Epidermal melanocyte (primary cell): ENCODE data around the gene F11R.
"Not testable (repeated sequence)": the region's sequence is repeated elsewhere in the genome, so short reads cannot be mapped to it uniquely, and the experiment has no call there.

ENCODE experiments used
- DNase-seq: peaks from one replicate; pipeline ENCODE4 v3.0.0; 2011; ENCODE audit warnings: low spot score; ENCODE audit not compliant: insufficient read length

F11R gene

DNA sequence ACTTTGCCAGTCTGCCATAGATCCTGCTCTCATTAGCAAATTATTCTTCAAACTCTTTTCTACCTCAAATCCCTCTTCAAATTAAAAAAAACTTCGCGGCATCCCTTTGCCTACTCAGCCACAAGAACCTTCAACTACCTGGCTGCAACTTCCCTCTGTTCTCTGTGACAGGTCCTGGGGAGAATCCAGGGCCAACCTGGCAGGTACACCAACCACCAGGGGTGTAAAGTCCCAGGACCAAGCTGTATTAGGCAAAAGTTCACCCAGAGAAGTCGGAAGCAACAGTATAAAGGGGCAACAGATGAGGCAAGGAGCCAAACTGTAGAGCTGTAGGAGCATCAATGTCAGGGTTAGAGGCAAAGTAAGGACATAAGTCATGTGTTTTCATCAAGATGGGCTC lies 48.0 kb downstream of the F11R start:
- no peak for DNase-seq

DNA sequence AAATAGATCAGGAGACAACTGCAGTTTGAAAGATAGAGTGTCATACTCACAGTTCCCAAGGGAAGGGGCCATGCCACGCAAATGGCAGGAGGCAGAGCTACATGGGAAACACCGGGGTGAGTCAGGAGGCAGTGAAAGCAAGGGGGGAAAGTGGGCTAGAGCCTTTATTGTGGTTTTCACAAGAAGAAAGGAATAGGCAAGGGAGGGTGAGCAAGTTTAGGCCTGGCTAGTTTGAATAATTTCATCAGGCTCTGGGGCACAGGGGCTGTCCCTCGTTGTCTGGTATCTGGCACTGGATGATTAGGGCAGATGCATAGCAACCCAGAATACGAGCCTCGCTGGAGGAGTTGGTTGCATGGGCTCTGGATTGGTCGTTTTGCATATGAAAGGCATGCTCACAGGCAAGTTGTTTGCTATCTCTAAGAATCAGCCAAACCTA lies 49.3 kb downstream of the F11R start:
- DNase-seq, result no peak

- no peak for DNase-seq
These were observed 57.4 kb downstream of the F11R start for GRCh38 chr1:160963521-160963920.

- no peak for DNase-seq
These were observed 59.5 kb downstream of the F11R start for GRCh38 chr1:160961419-160961818.

DNA sequence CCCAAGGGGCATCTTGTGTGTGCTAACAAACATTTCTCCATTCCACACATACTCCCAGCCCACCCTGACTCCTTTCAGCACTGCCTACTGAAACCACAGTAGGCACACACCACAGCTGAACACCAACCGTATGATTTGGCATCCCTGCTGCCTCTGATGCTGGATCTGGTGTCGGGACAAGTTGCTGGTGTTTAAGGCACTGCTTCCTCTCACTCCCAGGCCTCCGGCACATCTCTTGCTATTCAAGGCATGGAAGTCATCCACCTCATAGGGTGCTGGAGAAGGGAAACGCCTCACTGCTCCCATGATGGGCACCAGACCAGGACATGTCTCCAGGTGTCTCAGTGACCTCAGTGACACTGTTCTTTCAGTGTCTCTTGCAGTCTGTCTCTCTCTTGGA lies 64.0 kb downstream of the F11R start:
- no peak for DNase-seq

DNA sequence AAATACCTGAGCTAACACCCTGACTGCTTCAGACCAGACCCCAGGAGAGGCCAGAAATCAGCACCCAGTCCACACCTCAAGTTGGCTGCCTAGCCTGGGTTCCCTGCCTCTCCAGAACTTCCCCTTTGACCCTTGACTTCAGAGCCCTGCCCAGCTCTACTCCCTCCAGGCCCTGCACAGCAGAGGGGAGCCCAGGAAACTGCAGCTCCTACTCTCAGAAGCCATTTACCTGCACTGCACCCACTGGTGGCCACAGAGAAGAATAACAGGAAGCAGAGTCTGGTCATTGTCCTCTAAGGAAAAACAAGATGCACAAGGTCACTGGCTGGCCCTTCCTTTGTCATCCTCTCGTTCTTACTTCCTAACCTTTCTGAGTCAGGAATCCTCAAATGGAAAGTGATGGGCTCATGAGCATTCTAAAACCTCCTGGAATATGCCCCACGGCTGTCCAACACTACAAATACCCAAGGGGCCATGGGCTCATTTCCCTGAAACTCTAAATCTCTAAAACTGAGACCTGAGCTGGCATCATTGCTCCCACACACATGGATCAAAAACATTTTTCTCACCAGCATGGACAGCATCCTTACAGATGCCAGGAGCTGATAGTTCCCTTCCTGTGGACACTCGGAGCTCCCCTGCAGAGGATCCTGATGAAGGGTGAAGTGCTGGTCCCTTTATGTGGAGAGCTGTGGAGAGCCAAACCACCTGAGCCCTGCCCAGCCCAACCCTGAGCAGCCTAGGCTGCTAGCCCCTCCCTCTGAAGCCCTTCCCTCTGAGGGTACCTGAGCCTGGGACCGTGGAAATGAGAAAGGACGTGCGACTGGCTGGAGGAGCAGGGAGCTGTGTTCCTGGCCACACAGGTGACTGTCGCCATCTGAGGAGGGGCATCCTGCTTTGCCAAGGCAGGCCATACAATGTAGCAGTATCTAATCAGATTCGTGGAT lies 66.5 kb downstream of the F11R start, which contains the start of gene ITLN2:
Gene ITLN2, minus strand, starts transcription at position 652 of the 947 bp plus-strand sequence. Its CDS starts 68 bp downstream, at position 584.
- DNase-seq, result no peak

DNA sequence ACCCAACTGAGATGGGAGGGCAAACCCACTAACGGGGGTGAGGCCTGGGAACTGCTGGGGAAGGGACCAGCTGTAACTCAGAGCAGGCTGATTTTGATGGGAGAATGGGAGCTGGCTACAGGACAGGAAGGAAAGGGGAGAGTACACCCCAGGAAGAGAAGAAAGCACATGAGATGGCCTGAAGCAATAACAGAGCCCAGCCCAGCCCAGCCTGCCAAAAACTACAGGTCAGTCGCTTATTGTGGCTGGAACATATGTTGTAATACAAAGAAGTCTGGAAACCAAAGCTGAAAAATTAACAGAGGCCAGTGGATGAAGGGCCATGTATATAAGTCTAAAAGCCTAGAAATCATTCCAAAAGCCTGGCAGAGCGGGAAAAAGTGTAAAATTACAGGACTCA lies 67.9 kb downstream of the F11R start:
- DNase-seq, result no peak

GRCh38 chr1:160952129-160952510 lies 68.8 kb downstream of the F11R start:
- no peak for DNase-seq

GRCh38 chr1:160951443-160952128 lies 69.4 kb downstream of the F11R start:
- DNase-seq, result peak; percentile 60

DNA sequence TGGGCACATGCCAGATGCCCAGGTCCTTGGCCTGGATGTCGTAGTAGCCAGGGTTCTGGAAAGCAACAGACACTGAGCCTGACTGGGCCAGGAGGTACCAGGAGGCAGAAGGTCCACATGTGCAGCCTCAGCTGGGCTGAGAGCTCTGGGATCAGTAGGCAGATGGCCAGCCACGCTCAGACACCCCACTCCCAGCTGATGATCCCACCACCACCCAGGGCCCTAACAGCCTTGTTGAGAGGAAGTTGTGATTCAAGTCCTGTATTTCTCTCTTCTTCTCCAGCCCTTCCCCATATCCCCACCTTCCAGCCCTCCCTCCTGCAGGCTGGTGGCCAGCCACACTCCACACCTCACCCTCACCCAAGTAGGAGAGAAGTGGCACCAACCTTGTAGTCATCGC lies 70.3 kb downstream of the F11R start:
- DNase-seq, result no peak

GRCh38 chr1:160949881-160950280 lies 71.1 kb downstream of the F11R start:
- no peak for DNase-seq

GRCh38 chr1:160949216-160949880 lies 71.6 kb downstream of the F11R start:
- not testable (repeated sequence) for DNase-seq

DNA sequence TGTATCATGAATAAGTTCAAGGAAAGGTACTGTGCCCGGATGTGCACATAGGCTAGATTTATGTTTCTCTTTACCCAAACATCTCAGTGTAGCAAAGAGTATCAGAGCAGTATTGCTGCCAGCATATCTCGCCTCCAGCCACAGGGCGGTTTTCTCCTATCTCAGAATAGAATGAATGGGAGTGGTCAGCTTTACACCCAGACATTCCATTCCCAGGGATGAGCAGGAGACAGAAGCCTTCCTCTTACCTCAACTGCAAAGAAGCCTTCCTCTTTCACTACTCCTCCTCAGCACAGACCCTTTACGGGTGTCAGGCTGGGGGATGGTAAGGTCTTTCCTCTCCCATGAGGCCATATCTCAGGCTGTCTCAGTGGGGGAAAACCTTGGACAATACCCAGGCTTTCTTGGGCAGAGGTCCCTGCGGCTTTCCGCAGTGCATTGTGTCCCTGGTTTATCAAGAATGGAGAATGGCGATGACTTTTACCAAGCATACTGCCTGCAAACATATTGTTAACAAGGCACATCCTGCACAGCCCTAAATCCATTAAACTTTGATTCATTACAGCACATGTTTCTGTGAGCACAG lies 73.7 kb downstream of the F11R start:
- not testable (repeated sequence) for DNase-seq

GRCh38 chr1:160945881-160946280 lies 75.1 kb downstream of the F11R start:
- not testable (repeated sequence) for DNase-seq
